Stimulated activated CD8-positive, alpha-beta memory T cell treated with anti-CD3 and anti-CD28 coated beads, Interleukin-2, amount 100 ng/mL, for 1 hour (primary cell): ENCODE results near the gene CASZ1.

ENCODE experiments used
- DNase-seq, 2 donors: peaks; one replicate each; pipeline ENCODE4 v3.0.0-alpha.2; 2020; ENCODE audit warnings: low read depth in 2 of 2

Gene CASZ1

DNA sequence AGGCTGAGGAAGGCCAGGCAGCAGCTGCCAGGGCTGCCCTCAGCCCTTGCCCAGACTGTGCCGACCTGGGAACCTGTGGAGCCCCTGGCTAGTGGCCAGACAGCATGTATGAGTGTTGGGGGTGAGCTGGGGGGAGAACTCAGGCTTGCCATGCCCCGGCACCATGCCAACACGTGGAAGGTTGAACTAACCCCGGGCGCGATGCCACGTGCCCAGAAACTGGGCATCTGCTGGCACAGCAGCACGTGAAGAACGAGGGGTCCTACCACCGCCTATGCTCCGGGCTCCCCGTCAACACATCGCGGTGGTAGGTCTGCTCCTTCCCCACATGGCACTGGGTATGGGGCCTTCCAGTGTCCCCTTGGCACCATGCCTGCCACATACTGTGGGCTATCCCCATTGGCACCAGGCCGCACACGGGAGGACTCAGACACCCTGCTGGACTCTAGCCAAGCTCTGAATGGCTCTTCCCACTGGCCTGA, 68.7 kb downstream of the CASZ1 start:
- no peak for DNase-seq

DNA sequence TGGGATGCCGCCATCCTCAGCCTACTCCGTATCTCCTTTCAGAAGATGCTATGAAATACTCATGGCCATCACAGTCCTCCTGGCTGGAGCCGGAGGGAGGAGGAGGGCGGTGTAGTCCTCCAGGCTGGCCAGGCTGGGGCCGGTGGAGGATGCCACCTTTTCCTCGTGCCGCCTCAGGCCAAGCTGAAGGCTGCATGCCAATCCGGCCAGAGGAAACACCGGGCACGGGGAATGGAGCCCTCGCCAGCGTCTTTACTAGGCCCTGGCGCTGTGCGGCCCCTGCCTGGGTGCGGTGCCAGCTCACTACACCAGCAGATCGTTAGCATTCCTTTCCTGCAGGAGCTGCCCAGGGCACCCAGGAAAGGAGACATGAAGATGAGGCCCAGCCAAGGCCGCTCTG, 70.1 kb downstream of the CASZ1 start:
- no peak for DNase-seq

DNA sequence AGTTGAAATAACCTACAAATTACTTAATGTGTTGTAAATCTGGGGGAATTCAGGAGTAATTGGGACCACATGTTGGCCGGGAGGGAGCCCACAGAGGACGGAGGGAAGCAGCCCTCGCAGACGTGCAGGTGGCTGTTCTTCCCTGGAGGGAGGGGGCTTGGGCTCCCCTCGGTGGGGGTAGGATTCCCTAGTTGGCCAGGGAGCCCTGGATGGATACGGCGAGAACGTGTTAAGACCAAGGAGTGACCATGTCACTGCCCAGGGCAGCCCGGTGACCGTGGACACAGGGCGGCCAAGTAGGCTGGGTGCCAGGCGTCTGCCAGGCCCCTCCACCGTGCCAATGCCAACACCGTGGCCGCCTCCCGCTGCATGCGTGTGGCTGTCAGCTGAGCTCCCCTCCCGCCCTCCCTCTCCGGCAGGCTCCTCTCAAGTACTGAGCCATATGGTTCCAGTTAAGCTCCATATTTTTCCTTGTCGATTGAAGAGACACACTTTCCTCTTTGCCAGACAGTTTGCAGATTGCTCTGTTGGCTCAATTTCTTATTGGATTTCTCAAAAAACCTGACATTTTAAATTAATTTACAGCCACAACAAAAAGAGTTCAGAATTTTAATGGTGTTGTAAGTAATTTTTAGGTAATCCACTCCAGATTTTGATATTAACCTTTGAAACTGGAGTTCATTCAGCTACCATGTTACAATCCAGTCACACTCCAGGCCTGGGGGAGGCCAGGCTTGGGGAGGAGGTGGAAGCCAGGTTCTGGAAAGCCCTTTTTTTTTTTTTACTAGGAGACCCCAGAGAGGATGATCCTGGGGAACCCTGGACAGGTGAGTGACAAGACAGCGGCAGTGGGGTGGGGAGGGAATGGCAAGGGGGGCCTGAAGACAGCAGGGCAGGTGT, 71.2 kb downstream of the CASZ1 start:
- no peak for DNase-seq

DNA sequence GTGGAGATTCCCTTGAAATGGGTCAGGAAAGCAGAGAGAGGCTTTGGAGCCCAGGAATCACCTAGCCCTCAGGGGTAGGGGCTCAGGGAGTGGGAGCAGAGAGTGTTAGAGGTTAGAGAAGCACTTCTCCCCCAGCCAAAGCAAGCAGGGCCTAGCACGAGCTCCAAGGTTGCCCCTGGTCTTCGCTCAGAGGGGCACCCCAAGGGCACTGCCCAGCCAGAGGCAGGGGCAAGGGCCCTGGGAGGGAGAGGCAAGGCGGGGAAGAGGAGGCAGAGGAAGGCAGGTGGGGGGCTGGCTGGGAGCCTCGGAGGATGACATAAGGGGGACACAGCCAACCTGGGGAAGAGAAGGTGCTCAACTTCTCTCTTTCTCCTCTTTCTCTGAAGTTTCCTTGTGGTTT, 71.9 kb downstream of the CASZ1 start:
- no peak for DNase-seq

DNA sequence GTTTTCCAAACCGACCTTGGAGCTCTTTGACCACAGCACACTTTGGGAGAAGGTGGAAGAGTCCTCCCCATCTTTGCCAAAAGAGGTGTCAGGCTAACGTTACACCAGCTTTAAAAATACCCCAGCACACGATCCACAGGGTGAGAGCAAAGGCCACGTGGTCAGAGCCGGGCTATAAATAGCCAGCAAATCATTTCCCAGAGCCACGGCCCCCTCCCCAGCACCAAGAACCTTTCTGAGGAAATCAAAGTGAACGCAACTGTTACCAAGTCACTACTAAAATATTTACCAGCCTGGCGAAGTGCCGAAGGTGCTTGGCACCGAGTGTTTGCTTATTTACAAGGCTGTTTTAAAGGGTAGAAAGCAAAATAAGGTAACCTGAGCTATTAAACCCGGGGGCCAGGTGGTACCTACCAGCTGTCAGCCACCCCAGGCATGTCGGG, 72.4 kb downstream of the CASZ1 start:
- no peak for DNase-seq

DNA sequence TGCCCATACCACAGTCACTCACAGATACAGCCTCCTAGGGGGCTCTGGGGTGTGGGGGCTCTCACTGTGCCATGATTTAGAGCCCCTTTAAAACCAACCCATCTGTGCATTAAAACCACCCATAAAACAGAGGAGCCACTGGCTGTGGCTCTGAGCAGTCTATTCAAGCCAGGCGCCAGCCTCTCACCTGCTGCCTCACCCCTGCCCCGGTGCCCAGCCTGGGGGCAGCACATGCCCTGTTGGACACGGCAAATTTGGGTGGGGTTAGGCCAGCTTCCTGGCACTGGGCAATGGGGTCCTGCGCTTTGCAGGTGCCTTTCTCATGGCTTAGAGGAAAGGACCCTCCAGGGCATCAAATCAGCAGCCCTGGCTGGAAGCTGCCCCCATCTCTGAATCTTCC, 73.1 kb downstream of the CASZ1 start:
- no peak for DNase-seq

DNA sequence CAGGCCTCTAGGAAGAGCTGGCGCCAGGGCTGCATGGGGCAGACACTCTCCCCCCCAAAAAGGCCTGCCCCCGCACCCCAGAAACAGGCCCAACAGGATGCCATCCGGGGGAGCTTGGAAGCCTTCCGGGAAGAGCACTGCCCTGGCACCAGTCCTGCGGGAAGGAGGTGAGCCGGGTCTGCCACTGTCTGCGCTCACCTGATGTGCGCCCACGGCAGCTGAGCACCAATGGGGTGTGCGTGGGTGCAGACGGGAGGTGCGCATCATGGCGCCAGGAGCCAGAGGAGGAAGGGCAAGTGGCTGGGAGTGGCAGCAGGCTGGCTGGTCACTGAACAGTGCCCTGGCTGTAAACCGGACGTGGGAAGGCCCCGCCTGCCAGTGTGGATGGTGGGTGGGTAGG, 73.6 kb downstream of the CASZ1 start:
- DNase-seq, result no peak

DNA sequence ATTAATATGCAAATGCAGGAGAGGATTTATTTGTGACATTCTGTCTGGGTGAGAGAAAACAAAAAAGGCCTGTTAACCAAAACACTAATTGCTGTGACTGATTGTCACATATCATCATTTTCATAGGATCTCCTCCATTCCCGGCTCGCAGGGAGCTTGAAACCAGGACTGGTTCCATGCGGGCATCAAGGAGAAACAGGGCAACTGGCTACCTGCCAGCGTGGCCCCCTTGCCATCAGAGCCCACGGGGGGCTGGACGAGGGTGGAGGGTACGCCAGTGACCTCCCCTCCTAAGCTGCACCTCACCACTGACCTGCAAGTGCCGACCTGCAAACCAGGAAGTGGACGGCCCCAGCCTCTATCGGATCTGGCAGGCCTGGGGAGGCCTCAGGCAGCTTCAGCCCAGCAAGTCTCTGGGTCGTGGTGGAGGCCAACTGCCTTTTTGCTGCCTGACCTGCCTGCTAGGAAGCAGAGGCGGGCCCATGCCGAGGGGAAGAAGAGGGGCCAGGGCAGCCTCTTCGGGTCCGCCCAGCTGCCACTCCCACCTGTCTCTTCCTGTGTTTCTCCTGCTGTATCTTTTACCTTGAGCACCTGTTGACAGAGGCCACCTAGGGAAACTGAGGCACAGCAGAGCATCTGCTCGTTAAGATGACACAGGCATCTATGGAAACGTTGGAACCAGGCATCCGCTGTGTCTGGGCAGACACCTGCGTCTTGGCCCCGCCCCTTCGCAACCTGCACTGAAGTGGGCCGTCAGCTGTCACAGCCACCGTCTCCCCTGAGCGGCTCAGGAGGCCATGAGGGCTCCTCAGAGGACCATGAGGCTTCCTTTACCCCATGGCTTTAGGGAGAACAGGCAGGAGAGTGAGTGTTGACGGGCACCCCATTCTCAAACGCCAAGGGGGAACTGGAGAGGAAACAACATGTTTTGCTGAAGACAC, 74.8 kb downstream of the CASZ1 start:
- DNase-seq, result no peak

DNA sequence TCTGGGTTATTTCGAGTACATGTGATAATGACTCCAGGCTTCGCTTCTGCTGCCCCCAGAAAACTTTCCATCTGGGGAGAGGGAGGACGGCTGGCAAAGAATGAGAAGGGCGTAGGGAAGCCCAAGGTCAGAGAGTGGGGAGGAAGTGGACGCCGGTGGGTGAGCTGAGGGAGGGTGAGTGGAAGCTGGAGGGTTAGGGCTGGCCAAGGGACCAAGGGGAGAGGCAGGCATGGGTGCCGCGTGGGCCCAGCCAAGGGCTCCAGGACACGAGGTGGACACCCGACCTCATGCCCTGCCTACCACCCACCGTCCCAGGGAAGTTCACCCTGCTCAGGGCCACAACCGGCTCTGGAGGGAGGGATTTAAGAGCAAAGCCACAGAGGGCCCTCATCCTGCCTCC, 75.8 kb downstream of the CASZ1 start:
- no peak for DNase-seq

DNA sequence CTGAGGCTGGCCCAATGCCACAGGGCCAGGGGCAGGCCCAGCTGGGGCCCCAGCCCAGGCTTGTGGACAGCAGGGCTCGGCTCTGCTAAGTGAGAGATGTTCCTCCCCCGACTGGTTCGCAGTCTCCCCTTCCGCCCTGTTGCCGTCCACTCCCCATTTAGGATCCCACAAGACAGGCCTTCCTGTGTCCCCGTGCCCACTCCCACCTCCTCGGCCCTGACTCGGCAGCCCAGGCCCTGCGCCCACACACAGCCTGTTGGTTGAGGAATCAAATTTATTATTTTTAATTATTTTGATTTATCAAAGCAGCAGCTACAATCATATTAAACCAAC, 78.4 kb downstream of the CASZ1 start:
- DNase-seq, result no peak

DNA sequence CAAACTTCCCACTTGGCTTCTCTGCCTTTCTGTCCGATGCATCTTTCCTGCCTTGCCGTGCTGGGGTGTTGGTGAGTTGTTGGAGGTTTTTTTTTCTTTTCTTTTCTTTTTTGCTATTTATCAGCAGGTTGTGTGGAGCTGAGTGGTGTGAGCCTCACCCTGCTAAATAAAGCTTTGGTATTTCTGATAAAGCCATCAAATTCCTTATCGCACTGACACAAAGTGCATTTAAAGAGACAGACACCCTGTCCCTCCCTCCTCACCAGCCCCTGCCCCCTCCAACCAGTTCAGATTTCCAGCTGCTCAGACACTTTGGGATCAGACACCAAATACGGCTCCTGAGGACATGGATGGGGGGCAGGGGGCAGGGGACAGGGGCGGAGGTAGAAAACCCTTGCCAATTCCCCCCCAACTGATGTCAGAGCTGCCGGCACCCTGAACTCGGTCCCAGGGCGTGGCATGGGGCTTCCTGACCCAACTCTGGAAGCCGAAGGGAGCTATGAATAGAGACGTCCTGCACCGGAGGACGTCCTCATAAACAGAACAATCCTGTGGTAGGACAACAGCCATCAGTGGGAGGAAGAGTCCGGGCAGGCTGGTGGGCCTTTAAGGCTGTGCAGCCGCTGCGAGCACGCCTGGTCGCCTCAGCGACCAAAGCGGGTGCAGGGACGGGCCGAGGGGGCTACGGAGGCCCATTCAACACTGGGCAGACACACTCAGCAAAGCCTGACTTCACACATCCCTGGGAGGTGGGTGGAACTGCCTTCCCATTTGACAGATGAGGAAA, 79.0 kb downstream of the CASZ1 start:
- DNase-seq, result no peak

DNA sequence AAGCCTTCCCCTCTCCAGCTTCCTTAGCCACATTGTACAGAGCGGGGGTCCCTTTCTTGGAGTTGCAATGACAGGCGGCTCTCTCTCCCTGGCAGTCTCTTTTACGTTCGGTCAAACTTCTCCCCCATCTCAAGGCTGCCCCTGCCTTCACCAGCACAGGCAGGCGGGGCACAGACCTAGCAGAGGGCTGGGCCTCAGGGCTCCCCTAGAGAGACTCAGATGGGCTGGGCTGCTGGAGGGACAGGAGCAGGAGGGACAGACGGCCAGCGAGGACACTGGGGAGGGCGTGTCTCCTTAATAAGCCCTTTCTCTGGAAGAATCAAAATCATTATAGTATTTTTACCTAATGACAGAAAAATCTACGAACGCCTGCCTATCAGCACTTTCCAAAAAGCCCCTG, 79.6 kb downstream of the CASZ1 start:
- DNase-seq, result no peak

DNA sequence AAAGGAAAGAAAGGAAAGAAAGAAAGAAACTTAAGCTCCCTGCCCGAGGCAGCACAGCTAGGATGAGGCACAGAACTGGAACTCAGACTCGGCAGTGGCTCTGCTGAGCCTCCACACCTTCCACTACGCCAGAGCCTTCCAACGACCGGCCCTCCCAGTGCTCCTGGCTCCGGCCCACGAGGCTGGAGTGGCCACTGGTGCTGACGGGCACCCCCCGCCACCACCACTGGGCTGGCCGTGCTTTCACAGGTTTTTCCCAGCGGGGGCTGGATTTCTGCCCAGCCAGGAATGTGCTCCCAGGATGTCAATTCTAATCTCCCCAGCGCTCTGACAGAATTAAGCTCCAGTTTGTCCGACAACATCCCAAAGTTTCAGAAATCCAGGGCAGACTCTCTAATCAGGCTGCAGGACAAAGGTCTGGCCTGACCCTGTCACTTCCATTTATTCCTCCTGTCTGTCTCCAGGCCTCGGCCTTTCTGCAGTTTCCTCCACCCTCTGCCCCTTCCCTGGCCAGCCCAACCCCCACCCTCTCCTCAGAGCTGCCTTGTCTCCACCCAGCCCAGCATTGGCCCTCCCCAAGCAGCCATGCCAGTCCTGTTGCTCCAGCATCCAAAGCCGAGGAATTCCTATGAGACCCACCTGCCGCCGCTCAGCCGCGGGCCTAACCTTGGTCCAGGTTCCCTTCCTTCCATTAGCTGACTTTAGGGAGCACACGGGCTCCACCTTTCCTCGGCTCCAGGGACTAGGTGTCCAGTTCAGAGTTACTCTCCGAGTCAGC, 81.9 kb downstream of the CASZ1 start:
- no peak for DNase-seq

DNA sequence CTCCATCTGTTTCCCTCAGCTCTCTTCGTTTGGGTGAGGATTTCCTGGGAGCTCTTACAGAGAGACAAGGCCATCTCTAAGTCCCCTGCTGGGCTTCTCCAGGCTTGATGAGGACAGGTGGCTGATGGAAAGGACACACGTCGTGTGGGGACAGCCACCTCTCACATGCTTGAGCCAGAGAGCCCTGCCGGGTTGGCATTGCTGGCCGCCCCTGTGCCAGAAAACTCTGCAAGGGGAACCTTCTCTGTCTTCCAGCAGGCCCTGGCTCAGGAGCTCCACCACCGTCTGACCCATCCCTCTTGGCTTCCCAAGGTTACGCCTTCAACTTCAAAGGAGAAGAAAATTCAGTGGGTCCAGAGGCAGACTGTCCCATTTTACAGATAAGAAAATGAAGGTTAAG, 82.8 kb downstream of the CASZ1 start:
- no peak for DNase-seq

DNA sequence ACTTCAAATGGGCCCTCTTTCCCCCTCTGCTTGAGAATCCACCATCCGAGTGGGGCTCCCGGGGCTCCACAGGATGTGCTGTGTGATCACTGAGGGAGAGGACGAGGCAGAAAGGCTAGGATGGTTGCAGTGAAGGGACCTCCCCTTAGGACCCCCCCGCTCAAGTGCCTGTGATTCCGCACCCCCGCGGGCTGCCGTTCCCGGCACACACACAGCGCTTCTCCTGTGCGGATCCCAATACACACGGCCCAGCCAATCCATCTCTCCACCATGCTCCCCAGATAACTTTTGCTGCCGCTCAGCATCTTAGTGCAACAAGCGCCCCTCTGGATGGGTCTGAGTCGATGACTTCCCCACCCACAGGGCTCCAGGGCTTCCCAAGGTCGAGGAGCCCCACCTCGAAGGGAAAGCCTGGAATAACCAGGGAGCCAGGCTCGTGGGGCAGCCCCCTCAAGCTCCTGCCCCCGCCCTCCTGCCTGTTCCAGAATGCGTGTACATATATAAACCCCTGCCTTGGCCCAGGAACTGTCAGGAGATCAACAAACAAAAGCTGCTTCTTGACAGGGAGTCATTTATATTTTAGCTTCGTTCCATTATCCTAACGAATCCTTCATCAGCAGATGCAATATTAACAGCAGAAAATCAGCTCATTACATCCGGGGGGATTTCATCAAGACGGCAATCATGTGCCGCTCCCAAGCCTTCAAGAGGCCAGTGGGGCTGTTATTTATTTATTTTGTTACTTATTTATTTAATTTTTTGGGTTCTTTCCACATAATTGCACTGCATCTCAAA, 83.7 kb downstream of the CASZ1 start:
- no peak for DNase-seq

DNA sequence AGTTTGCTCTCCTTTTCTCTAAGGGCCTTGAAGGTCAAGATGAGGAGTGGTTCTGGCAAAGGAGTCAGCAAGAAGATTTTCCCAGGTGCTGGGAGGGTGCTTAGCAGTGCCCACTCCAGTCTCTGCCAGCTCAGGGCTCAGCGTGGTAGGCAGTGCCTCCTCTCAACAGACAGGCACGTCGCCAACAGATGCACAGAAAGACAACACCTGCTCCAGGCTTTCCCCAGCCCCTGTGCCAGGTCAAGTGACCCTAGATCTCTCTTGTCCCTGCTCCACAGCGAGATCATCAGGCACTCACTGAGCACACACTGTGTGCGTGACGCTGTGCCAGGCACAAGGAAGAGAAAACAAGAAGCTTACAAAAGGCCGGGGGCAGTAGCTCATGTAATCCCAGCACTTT, 86.0 kb downstream of the CASZ1 start:
- no peak for DNase-seq

DNA sequence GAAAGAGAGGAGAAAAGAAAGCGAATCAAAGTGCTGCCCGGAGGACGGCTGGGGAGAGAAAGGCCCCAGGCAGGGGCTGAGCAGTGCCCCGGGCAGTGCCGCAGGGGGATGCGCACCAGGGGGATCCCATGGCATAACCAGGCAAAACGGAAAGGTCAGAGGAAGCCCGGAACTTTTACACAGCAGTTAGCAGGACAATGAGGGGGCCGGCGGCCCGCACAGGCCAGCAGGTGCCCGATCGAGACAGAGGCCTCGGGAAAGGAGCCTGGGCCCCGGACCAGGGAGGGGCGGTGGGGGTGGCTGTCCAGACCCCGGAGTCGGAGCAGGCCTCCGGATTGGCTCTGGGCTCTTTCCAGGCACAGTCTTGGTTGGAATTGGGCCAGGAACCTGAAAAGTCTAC, 86.8 kb downstream of the CASZ1 start:
- no peak for DNase-seq

DNA sequence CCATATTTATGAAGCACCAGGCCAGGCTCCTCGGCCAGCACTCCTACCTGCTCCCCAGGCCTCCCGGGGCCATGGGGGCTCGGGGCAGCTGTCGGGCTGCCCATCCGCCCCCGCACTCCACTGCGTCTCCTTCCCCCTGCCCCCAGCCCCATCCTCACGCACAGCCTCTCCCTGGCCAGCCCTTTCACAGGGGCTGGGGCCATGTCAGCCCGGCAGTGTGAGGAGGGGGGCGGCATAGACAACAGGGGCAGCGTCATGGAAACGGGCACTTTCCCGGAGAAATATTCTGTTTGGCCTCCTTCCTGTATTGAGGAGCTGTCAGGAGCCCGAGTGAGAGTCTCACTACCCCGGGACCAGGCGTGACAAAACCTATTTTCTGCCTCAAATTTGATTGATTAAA, 87.3 kb downstream of the CASZ1 start:
- DNase-seq, result no peak

DNA sequence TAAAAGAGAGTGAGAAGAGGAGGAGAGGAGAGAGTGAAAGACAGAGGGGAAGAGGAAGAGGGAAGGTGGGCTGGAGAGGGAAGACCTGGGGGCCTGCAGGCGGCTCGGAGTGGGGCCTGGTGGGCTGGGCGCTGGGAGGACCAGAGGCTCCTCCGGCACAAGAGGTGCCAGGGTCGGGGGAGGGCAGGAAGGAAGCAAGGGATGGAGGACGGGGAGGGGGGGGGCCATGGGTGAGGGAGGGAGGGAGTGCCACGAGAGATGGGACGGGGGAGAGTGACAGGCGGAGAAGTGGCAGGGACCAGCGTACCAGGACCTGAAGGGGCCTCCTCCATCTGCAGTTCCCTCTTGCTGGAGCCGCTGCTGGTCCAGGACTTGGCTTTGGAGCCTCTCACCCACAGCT, 87.7 kb downstream of the CASZ1 start:
- no peak for DNase-seq

DNA sequence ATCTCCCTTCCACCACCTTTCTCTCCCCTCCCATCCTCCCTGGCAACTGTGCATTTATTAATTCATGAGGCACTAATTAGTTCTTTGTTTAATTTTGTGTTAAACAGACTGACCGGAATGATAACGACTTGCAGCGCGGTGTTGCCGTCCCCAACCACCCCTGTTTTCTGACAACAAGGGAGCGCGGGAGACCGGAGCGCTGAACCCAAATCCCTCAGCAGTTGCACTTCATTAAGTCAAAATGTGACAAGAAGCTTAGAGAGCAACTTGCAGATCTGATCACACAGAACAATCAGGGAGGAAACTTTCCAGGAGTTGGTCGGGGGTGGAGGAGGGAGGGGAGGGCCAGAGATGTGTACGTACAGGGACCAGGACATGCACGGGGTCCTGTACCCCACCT, 89.2 kb downstream of the CASZ1 start:
- no peak for DNase-seq
